Nephron (organoid): Measurements from ENCODE around the gene MFSD6L.
"Not testable (repeated sequence)": the region's sequence is repeated elsewhere in the genome, so short reads cannot be mapped to it uniquely, and the experiment has no call there.

ENCODE experiments used
- H3K27ac Mint-ChIP-seq, 3 experiments: 2 replicates each; pipeline ENCODE4 v1.8.0; 2020; ENCODE audit warnings: mixed read lengths in 3 of 3, mild to moderate bottlenecking in 2 of 3, moderate library complexity in 1 of 3
- H3K27me3 Mint-ChIP-seq: 2 replicates; pipeline ENCODE4 v1.8.0; 2021; ENCODE audit warnings: low read depth, mild to moderate bottlenecking, moderate library complexity, mixed read lengths
- H3K36me3 Mint-ChIP-seq: 2 replicates; pipeline ENCODE4 v1.8.0; 2020; ENCODE audit warnings: low read depth, mixed read lengths
- H3K4me1 Mint-ChIP-seq: 2 replicates; pipeline ENCODE4 v1.8.0; 2020; ENCODE audit warnings: mixed read lengths
- H3K4me3 Mint-ChIP-seq, 3 experiments: 2 replicates each; pipeline ENCODE4 v1.8.0; 2020; ENCODE audit warnings: mild to moderate bottlenecking in 3 of 3, mixed read lengths in 3 of 3, moderate library complexity in 2 of 3
- H3K9me3 Mint-ChIP-seq: 2 replicates; pipeline ENCODE4 v1.8.0; 2020; ENCODE audit warnings: mixed read lengths
- TF ChIP-seq, protein P1 (sequence below), 3 experiments: fragments of 200-600 bp; sonication (generic); IDR thresholded peaks; one replicate each; pipeline ENCODE4 v1.5.0; 2021; ENCODE audit warnings: antibody characterized with exemption in 3 of 3; ENCODE audit not compliant: unreplicated experiment in 3 of 3

The MFSD6L gene

DNA sequence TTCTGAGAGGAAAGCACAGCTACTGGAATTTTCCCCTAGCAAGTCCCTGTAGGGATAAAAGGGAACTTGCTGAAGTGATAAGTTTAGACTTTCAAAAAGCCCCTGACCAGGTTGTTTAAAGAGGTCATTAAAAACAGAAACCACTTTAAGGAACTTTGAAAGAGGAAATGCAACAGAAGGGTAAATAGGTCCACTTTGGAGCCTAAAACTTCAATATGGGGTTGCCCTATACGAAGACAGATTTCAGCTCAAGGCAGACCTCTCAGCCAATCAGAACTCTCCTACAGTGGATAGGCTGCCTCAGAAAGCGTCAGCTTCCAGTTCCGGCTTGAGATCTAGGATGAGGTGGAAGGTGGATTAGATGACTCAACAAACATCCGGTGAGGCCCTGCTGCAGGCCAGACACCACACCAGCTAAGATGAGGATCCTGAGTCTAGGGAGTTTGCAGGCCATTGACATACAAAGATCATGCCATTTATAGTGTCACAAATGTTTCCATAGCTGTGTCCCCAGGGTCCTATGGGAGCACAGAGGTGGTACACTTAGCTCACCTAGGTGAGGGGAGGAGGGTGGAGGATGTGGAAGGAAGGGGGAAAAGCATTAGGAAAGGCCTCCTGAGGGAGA lies 7.9 kb upstream of the MFSD6L start:
- TF ChIP-seq, protein P1, sequence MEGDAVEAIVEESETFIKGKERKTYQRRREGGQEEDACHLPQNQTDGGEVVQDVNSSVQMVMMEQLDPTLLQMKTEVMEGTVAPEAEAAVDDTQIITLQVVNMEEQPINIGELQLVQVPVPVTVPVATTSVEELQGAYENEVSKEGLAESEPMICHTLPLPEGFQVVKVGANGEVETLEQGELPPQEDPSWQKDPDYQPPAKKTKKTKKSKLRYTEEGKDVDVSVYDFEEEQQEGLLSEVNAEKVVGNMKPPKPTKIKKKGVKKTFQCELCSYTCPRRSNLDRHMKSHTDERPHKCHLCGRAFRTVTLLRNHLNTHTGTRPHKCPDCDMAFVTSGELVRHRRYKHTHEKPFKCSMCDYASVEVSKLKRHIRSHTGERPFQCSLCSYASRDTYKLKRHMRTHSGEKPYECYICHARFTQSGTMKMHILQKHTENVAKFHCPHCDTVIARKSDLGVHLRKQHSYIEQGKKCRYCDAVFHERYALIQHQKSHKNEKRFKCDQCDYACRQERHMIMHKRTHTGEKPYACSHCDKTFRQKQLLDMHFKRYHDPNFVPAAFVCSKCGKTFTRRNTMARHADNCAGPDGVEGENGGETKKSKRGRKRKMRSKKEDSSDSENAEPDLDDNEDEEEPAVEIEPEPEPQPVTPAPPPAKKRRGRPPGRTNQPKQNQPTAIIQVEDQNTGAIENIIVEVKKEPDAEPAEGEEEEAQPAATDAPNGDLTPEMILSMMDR (IDR thresholded peaks at IDR 0.05; ENCODE audit: unreplicated experiment in 3 of 3) = no peak
- H3K36me3 Mint-ChIP-seq = peaks cover 3% of the 10 kb centered on the region
- peaks cover 5% of the 10 kb centered on the region for H3K4me1 Mint-ChIP-seq
- peaks cover 29% of the 10 kb centered on the region for H3K9me3 Mint-ChIP-seq
- no peak overlapping the region for H3K4me3 Mint-ChIP-seq
- H3K27me3 Mint-ChIP-seq = peaks cover 24% of the 10 kb centered on the region
- H3K27ac Mint-ChIP-seq = no peak overlapping the region

DNA sequence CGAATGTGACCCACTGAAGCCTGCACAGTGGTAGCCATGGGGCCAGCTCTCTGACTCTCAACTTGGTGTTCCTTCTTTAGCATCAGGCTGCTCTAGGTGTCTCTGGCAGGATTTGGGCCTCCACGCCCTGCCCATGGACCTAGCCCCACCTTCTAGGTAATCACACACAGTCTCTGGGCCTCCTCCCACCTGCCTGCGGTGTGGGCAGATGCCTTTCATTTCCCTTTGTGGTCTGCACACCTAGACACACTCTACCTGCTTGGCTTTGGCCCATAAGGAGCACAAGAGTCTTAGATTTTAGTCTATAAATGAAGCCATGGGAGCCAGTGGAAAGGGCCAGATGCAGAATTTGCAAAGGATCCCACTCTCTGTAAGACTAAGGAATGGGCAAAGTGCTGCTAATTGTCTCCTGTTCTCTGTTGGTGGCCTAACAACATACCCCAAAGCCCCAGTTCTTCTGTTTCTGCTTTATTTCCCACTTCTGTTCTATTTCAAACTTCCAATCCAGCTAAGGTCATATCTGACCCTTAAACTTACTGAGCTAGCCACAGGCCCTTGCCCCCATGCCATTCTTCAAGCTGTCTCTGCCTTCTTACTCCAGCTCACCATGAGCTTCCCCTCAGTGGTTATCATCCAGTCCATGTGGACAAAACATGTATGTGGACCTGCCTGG lies 7.2 kb upstream of the MFSD6L start:
- Mint-ChIP-seq H3K4me3 (no peak overlapping the region), H3K27ac (no peak overlapping the region), H3K27me3 (peaks cover 22% of the 10 kb centered on the region)

DNA sequence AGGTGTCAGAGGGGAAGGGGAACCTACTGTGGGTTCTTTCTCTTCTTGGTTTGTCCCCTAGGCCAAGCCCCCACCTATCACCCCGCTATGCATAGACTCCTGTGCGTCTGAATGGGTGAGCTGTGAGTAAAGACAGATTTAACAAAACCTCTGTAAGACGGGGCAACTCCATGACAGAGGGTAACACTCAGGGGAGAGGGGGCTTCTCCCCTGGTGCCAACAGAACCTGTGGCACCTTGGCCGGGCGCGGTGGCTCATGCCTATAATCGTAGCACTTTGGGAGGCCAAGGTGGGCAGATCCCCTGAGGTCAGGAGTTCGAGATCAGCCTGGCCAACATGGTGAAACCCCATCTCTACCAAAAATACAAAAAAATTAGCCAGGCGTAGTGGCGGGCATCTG lies 6.2 kb upstream of the MFSD6L start:
- not testable (repeated sequence) for H3K4me3 Mint-ChIP-seq, H3K36me3 Mint-ChIP-seq, H3K27ac Mint-ChIP-seq, H3K4me1 Mint-ChIP-seq
- Mint-ChIP-seq H3K9me3 (peaks cover 21% of the 10 kb centered on the region), H3K27me3 (peaks cover 31% of the 10 kb centered on the region)

More for the DNA sequence above, 7.2 kb upstream of the MFSD6L start:
- H3K9me3 Mint-ChIP-seq = peaks cover 23% of the 10 kb centered on the region
- peaks cover 5% of the 10 kb centered on the region for H3K4me1 Mint-ChIP-seq
- TF ChIP-seq, protein P1 (IDR thresholded peaks at IDR 0.05; ENCODE audit: unreplicated experiment in 3 of 3) = no peak
- H3K36me3 Mint-ChIP-seq = peaks cover 3% of the 10 kb centered on the region

DNA sequence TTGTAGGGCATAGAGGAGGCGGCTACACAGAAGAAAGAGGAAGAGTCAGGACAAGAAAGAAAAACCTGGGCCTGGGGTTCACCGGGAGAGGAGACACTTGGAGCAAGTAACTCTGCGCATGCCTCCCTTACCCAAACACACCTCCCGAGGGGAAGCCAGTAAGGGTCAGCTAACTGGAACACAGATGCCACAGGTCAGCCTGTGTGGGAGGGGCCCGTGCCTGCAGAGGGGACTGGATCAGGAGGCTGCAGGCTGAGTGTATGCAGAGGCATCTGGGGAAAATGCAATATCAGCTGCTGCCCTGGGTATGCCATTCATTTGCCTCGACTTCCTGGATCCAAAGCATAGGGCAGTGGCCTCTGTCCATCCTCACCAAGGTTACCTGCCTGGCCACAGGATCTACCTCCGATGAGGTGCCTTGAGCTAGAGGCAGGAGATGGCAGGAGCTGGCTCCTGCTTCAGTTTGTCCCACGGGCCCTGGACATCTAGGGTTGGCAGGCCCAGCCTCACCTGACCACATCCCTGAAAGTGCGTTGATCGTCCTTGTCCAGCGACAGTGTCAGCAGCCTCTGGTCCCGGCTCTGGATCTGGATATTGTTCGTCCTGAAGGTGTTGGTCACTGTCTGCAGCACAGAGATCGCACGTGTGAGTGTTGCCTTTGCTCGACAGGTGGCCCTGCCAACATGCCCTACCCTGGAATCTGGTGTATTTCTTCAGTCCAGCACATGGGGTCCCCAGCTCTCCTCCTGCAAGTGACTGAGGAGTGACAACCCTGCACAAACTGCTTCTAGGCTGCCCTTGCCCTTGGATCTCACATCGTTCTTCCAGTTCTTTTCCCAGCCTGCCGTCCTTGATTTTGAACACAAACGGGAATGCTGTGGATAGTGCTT lies 4.6 kb upstream of the MFSD6L start:
- Mint-ChIP-seq H3K9me3 (peaks cover 14% of the 10 kb centered on the region), H3K4me3 (no peak overlapping the region), H3K27ac (no peak overlapping the region), H3K27me3 (peaks cover 40% of the 10 kb centered on the region), H3K36me3 (no peaks in the 10 kb centered on the region), H3K4me1 (peaks cover 11% of the 10 kb centered on the region)
- TF ChIP-seq, protein P1 (IDR thresholded peaks at IDR 0.05; ENCODE audit: unreplicated experiment in 3 of 3) = no peak

DNA sequence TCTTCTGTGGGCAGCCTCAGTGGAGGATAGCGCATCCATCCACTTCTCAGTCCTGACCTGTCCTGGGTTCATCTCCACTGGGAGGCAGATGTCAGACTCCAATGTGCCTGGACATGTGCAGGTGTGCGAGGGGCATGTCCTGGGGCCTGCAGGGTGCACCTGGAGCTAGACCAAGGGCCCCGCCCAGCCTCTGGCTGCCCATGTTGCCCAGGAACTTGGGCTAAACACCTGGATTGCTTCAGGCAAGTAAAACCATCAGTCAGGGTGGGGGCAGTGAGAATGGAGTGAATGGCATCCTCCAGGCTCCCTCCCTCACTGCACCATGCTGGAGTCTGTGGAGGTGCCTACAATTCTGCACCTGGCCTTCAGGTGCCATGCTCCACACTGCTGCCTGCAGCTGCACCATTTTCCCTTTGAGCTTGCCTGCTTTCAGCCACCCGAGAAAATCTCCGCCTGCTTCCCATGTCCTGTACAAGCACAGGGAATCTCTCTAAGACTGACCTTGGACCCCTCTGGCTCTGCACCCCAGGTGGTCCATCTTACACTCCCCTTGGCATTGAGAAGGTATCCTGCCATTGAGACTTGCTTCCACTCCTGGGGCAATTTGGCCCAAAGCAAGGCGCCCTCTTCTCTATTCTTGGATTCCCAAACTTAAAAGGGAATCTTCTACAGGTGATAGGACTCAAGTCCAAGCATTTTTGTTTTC lies 2.1 kb upstream of the MFSD6L start:
- Mint-ChIP-seq H3K36me3 (no peaks in the 10 kb centered on the region), H3K4me1 (peaks cover 11% of the 10 kb centered on the region), H3K9me3 (no peaks in the 10 kb centered on the region), H3K27me3 (peaks cover 51% of the 10 kb centered on the region), H3K27ac (no peak overlapping the region), H3K4me3 (no peak overlapping the region)
- TF ChIP-seq, protein P1 (IDR thresholded peaks at IDR 0.05; ENCODE audit: unreplicated experiment in 3 of 3) = no peak

DNA sequence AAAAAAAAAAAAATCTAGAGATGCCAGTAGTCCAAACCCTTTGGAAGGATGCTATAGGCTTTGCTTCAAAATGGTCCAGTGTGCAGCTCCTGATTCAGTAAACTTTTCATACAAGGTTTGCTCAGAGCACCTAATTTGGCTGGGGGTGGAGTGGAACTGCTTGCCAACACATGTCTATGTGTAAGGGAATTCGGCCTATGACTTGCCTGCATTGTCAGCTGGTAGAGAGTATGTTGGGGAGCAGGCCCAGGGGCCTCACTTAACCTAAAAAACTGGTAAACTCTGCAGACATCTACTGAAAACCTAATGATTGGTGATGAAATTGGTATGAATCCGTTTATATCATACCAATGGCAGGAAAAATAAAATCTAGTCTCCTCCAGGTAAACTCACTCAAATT lies 1.5 kb upstream of the MFSD6L start:
- no peaks in the 10 kb centered on the region for H3K36me3 Mint-ChIP-seq
- TF ChIP-seq, protein P1 (IDR thresholded peaks at IDR 0.05; ENCODE audit: unreplicated experiment in 3 of 3) = no peak
- H3K27ac Mint-ChIP-seq = no peak overlapping the region
- peaks cover 51% of the 10 kb centered on the region for H3K27me3 Mint-ChIP-seq
- H3K9me3 Mint-ChIP-seq = no peaks in the 10 kb centered on the region
- H3K4me3 Mint-ChIP-seq = no peak overlapping the region
- H3K4me1 Mint-ChIP-seq = peaks cover 11% of the 10 kb centered on the region
